Uterus (tissue), 2 donors: ENCODE results near the gene PRSS8.

Experiments used
- POLR2A ChIP-seq, 2 donors: fragments of 450-650 bp; IDR thresholded peaks; one replicate each; pipeline ENCODE4 v1.6.1; 2016; ENCODE audit warnings: antibody characterized with exemption in 2 of 2, mild to moderate bottlenecking in 1 of 2, moderate library complexity in 1 of 2
- TF ChIP-seq, protein P1 (sequence below), 4 experiments: fragments of 200-600 bp in 2 of 4; fragments of 450-650 bp in 2 of 4; sonication (generic) in 2 of 4; IDR thresholded peaks; one replicate each; pipeline ENCODE4 v1.5.1; 2016 to 2019; ENCODE audit warnings: antibody characterized with exemption in 4 of 4, mild to moderate bottlenecking in 2 of 4, moderate library complexity in 1 of 4

DNA sequence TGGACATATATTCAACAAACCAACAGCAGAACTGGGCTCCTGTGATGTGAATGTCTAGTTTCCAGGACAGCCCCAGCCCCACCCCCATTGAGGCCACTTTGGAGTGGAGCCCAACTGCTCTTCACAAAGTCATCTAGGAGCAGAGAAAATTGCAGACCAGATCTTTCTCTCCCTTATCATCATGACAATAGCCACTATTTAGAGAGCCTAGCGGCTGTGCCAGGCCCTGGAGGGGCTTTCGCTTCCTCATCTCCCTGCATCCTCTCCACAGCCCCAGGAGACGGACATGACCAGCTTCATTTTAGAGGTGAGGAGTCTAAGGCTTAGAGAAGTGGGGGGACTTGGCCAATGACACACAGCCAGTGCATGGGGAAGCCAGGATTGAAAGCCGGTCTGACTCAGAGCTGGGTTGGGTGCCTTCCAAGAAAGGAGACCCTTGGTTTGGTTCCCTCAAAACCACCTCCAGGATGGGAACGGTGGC is 1.4 kb downstream of the PRSS8 start:
- TF ChIP-seq, protein P1, sequence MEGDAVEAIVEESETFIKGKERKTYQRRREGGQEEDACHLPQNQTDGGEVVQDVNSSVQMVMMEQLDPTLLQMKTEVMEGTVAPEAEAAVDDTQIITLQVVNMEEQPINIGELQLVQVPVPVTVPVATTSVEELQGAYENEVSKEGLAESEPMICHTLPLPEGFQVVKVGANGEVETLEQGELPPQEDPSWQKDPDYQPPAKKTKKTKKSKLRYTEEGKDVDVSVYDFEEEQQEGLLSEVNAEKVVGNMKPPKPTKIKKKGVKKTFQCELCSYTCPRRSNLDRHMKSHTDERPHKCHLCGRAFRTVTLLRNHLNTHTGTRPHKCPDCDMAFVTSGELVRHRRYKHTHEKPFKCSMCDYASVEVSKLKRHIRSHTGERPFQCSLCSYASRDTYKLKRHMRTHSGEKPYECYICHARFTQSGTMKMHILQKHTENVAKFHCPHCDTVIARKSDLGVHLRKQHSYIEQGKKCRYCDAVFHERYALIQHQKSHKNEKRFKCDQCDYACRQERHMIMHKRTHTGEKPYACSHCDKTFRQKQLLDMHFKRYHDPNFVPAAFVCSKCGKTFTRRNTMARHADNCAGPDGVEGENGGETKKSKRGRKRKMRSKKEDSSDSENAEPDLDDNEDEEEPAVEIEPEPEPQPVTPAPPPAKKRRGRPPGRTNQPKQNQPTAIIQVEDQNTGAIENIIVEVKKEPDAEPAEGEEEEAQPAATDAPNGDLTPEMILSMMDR (IDR thresholded peaks at IDR 0.05), result no peak
- TF ChIP-seq POLR2A (IDR thresholded peaks at IDR 0.05), result no peak
